HG03342 (cell line): ENCODE data around the gene C3.
"Not testable (repeated sequence)": the region's sequence is repeated elsewhere in the genome, so short reads cannot be mapped to it uniquely, and the experiment has no call there.

Source experiments
- ATAC-seq: cut with Tn5 transposase; IDR thresholded peaks from one replicate; pipeline ENCODE4 v1.9.1; 2021; ENCODE audit warnings: mild to moderate bottlenecking, moderate library complexity; ENCODE audit not compliant: unreplicated experiment

The C3 gene

DNA sequence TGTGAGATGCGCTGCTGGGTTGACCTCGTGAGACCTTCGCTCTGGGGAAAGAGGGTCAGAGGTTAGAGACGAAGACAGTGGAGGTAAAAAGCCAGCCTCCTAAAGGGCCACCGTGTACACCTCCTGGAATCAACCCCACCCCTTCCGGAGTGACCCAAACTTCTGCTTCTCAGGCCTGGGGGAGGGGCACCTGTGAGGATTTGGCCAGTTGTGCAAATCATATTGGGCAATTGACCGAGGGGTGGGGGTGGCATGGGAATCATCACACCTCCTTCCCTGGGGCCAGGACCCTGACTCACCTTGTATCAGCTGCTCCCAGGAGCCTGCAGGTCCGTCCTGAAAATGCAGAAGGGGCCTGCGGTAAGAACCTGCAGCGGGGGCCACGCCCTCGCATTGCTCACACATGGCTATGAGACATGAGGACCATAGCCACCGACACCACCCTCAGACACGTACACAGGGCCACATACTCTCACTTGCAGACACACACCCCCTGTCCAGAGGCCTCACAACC is 53.3 kb downstream of the C3 start:
- ATAC-seq, result no peak

DNA sequence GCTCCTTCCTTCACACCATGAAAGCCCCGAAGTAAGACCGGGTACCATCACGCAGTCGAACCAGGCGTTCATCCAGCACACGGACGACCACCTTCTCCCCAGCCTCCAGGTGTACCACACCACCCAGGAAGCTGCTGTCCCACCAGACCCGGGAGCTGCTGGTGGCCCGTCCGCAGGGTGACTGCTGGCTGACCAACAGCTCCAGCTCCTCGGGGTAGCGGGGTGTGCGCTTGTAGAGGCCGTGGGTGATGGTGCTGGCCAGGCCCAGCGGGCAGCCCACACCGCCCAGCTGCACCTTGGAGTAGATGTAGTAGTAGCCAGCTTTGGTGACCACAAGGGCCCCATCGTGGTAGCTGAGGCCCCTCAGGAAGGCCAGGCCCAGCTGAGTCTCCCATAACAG is 55.5 kb downstream of the C3 start:
- no peak for ATAC-seq

- ATAC-seq, result no peak
Observed at GRCh38 chr19:6663236-6664201, 56.9 kb downstream of the C3 start.

GRCh38 chr19:6662702-6663101 is 57.7 kb downstream of the C3 start:
- ATAC-seq, result no peak

- ATAC-seq, result not testable (repeated sequence)
Observed at GRCh38 chr19:6661509-6662244, 58.8 kb downstream of the C3 start.

- ATAC-seq, result no peak
Observed at GRCh38 chr19:6660930-6661329, 59.5 kb downstream of the C3 start.

DNA sequence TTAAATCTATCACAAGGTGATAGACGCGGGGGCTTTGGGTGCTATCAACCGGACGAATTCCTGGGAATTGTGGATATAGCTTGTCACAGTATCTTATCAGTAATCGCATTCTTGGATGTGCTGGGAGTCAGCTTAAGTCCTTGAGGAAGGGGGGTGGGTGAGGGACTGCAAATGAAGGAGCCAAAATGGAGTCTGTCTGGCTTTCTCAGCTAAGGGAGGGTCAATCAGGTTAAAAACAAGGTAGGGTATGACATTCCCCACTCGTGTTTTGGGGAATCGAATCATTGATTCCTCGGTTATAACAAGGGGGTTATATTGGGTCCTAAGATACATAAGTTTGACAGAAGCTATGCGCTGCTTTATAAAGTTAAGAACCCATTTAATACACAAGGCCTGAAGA is 64.1 kb downstream of the C3 start:
- ATAC-seq, result not testable (repeated sequence)

DNA sequence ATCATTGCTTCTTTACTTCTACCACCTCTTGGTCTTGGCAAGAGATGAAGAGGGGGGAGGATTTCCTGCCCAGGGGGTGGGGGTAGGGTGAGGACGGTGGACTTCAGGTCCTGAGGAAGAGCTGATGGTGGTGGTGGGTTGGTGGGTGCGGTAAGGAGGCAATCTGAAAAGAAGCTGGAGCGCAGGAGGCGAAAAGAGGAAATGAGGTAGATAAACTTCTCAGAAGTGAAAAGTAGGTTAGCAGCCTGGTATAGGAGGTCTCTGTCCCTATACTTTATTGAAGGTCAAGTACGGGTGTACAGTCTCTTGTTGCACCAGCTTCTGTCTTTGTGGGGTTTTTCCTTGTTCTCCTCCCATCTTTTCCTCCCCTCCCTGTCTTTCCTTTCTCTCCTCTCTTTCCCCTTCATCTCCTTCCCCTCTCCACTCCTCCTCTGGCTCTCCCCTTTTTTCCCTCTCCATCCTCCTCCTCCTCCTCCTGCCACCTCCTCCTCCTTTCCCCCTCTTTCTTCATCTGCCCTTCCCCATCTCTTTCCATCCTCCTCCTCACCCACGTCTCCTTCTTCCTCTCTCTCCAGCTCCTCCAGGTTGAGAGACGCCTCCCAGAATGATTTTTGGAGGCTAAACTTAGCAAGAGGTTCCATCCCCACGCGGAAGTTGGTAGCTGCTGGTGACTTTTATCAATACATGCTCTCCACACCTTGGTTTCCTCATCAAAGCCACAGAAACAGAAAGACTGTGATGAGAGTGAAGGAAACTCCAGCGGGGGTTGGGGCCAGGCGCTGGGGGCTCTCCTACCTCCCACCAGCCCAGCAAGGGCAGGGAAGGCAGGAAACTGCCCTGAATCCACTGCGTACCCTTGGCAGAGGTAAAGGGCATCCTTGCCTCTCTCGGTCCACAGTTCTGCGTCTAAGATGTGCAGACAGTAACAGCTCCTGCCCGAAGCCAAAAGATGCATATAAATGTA is 65.8 kb downstream of the C3 start:
- ATAC-seq, result no peak

- ATAC-seq, result no peak
Observed at GRCh38 chr19:6652805-6653094, 67.7 kb downstream of the C3 start.

GRCh38 chr19:6651965-6652804 is 68.3 kb downstream of the C3 start:
- ATAC-seq, result no peak

- no peak for ATAC-seq
Observed at GRCh38 chr19:6649185-6649584, 71.3 kb downstream of the C3 start.

DNA sequence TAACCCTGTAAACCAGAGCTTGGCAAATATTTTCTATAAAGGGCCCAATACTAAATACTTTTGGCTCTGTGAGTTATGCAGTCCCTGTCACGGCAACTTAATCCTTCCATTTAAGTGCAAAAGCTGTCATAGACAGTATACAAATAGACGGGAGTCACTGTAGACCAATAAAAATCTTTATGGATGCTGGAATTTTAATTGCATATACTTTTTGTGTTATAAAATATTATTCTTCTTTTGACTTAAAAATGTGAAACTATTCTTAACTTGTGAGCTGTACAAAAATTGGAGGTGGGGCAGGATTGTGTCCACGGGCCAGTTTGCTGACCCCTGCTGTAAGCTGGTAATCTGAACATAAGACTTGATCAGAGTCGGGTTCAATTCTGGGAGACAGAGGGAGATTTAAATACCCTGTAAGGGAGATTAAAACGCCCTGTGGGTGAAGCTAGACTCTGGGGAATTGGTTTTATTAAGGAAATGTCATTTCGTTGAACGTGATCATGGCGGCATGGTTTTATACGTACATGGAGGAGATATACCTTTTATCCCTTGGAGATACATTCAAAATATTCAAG is 72.2 kb downstream of the C3 start:
- no peak for ATAC-seq

DNA sequence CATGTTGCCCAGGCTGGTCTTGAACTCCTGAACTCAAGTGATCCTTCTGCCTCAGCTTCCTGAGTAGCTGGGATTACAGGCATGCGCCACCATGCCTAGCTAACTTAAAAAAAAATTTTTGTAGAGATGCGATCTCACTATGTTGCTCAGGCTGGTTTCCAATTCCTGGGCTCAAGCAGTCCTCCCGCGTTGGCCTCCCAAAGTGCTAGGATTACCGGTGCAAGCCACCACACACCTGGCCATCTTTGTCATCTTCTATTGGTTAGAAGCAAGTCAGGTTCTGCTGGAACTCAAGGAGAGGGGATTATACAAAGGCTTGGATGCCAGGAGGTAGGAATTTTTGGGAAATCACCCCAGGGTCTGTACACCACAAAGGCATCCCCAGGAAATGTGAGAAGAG is 75.7 kb downstream of the C3 start:
- no peak for ATAC-seq

DNA sequence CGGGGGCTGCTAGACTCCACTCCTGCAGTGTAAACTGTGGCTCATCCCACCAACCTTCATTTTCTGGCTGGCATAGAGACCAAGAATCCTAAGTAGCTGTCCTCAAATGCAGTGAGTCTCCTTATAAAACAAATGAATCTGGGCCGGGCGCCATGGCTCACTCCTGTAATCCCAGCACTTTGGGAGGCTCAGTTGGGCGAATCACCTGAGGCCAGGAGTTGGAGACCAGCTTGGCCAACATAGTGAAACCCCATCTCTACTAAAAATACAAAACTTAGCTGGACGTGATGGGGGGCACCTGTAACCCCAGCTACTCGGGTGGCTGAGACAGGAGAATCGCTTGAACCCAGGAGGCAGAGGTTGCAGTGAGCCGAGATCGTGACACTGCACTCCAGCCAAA is 80.1 kb downstream of the C3 start:
- not testable (repeated sequence) for ATAC-seq

- no peak for ATAC-seq
Observed at GRCh38 chr19:6639439-6639838, 81.0 kb downstream of the C3 start.

GRCh38 chr19:6633456-6633813 is 87.0 kb downstream of the C3 start:
- not testable (repeated sequence) for ATAC-seq

- not testable (repeated sequence) for ATAC-seq
Observed at GRCh38 chr19:6632747-6633455, 87.5 kb downstream of the C3 start.

DNA sequence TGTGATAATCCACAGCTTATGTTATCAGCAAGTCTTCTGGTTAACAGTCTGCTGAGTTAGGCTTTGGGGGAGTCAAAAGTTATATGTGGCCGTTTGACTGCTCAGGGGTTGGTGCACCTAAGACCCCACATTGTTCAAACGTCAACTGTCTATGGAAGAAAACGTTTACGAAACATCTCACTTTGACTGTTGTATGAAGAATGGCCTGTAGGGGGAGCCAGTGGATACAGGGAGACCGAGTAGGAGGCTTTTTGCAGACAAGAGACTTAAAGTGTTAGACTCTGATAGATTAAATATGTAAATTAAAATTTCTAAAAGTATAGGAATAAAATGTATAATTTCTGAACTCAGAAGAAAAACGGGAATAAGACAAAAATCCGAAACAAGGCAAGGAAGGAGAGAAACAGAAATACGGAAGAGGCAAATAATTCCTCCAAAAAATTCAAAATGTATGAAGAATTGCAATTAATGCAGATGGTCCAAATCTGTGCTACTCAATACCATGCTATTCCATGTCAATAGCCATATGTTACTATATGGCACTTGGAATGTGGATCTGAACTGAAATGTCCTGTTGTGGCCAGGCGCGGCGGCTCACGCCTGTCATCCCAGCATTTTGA is 88.3 kb downstream of the C3 start:
- ATAC-seq, result no peak
